Osteoblast (primary cell): ENCODE results near the gene SLC37A1. TPM values are rescaled to one million over a fixed set of nuclear protein-coding genes. Genes with fewer than 3 reads are reported as not detected.

ENCODE experiments used
- DNase-seq: peaks from one replicate; pipeline ENCODE4 v3.0.0; 2011; ENCODE audit warnings: low spot score, mixed read lengths; ENCODE audit not compliant: insufficient read length; ENCODE audit errors: missing footprints
- H2AFZ ChIP-seq: 2 replicates; pipeline ENCODE4 v1.6.0; 2011; ENCODE audit warnings: mild to moderate bottlenecking, low read length
- H3K27ac ChIP-seq: 2 replicates; pipeline ENCODE4 v1.5.1; 2011; ENCODE audit warnings: mild to moderate bottlenecking, low read depth, low read length, moderate library complexity
- H3K27me3 ChIP-seq: 2 replicates; pipeline ENCODE4 v1.6.0; 2012; ENCODE audit warnings: mild to moderate bottlenecking, control low read depth, inconsistent platforms, low read length, moderate library complexity; ENCODE audit not compliant: insufficient read depth
- H3K36me3 ChIP-seq: 2 replicates; pipeline ENCODE4 v1.5.1; 2011; ENCODE audit warnings: mild to moderate bottlenecking, low read length, control low read depth, moderate library complexity; ENCODE audit not compliant: insufficient read depth
- H3K4me1 ChIP-seq: 2 replicates; pipeline ENCODE4 v1.5.1; 2011; ENCODE audit warnings: mild to moderate bottlenecking, low read length, control low read depth, moderate library complexity; ENCODE audit not compliant: insufficient read depth
- H3K4me2 ChIP-seq: 2 replicates; pipeline ENCODE4 v1.6.0; 2011; ENCODE audit warnings: mild to moderate bottlenecking, low read length; ENCODE audit not compliant: insufficient read depth
- H3K4me3 ChIP-seq: fragments of 200-600 bp; sonication (generic); 3 replicates; pipeline ENCODE4 v1.5.1; 2012; ENCODE audit warnings: mild to moderate bottlenecking, low read length, inconsistent platforms; ENCODE audit not compliant: insufficient read depth
- H3K79me2 ChIP-seq: 2 replicates; pipeline ENCODE4 v1.6.0; 2012; ENCODE audit warnings: mild to moderate bottlenecking, low read length, control low read depth, inconsistent platforms; ENCODE audit not compliant: insufficient read depth
- H3K9me3 ChIP-seq: 2 replicates; pipeline ENCODE4 v1.5.1; 2011; ENCODE audit warnings: low read depth, low read length, control low read depth
- H4K20me1 ChIP-seq: 2 replicates; pipeline ENCODE4 v1.6.0; 2012; ENCODE audit warnings: mild to moderate bottlenecking, low read length, control low read depth; ENCODE audit not compliant: insufficient read depth
- CTCF ChIP-seq: IDR thresholded peaks from 2 replicates; pipeline ENCODE4 v1.5.1; 2011; ENCODE audit warnings: mild to moderate bottlenecking, low read depth, low read length, moderate library complexity; ENCODE audit errors: extremely low read depth
- total RNA-seq: library from RNA; depleted of rRNA; stranded (reverse); fragments of >200 nt; gene quantifications from 2 replicates; pipeline ENCODE4 v1.2.3, GENCODE V29; 2012

SLC37A1 gene
- total RNA-seq, 1 donor = 6.9 TPM

GRCh38 chr21:42492201-42492600, 21.5 kb upstream of the SLC37A1 start:
- no peak overlapping the region for H3K4me3 ChIP-seq
- no peak for DNase-seq
- H3K4me2 ChIP-seq = no peak overlapping the region
- peaks cover 12% of the 10 kb centered on the region for H3K4me1 ChIP-seq
- H2AFZ ChIP-seq = no peak overlapping the region
- H3K9me3 ChIP-seq = no peaks in the 10 kb centered on the region
- no peak overlapping the region for H3K27ac ChIP-seq
- no peaks in the 10 kb centered on the region for H3K79me2 ChIP-seq
- H3K27me3 ChIP-seq = no peaks in the 10 kb centered on the region
- no peaks in the 10 kb centered on the region for H3K36me3 ChIP-seq
- TF ChIP-seq CTCF = no peak
- no peaks in the 10 kb centered on the region for H4K20me1 ChIP-seq

GRCh38 chr21:42493109-42494060, 20.3 kb upstream of the SLC37A1 start:
- no peaks in the 10 kb centered on the region for H3K79me2 ChIP-seq
- no peak overlapping the region for H2AFZ ChIP-seq
- TF ChIP-seq CTCF = no peak
- H3K27me3 ChIP-seq = no peaks in the 10 kb centered on the region
- no peaks in the 10 kb centered on the region for H3K9me3 ChIP-seq
- no peak for DNase-seq
- H3K36me3 ChIP-seq = no peaks in the 10 kb centered on the region
- no peak overlapping the region for H3K27ac ChIP-seq
- H3K4me1 ChIP-seq = peaks cover 12% of the 10 kb centered on the region
- no peak overlapping the region for H3K4me3 ChIP-seq
- H4K20me1 ChIP-seq = no peaks in the 10 kb centered on the region
- H3K4me2 ChIP-seq = no peak overlapping the region

- H3K27ac ChIP-seq = no peak overlapping the region
- no peaks in the 10 kb centered on the region for H4K20me1 ChIP-seq
- H3K4me2 ChIP-seq = peak overlapping the region; percentile 97
- H3K36me3 ChIP-seq = no peaks in the 10 kb centered on the region
- H2AFZ ChIP-seq = no peak overlapping the region
- H3K9me3 ChIP-seq = no peaks in the 10 kb centered on the region
- no peaks in the 10 kb centered on the region for H3K27me3 ChIP-seq
- no peak overlapping the region for H3K4me3 ChIP-seq
- DNase-seq = no peak
- TF ChIP-seq CTCF = no peak
- peaks cover 12% of the 10 kb centered on the region for H3K4me1 ChIP-seq
- H3K79me2 ChIP-seq = no peaks in the 10 kb centered on the region
Measured at GRCh38 chr21:42495027-42495426, 18.6 kb upstream of the SLC37A1 start.

GRCh38 chr21:42495765-42496119, 17.9 kb upstream of the SLC37A1 start:
- Histone ChIP-seq H3K4me1 (peaks cover 12% of the 10 kb centered on the region), H3K4me3 (peak overlapping the region; percentile 82), H2AFZ (peak overlapping the region; percentile 96), H3K9me3 (no peaks in the 10 kb centered on the region), H3K27me3 (no peaks in the 10 kb centered on the region), H3K36me3 (no peaks in the 10 kb centered on the region), H3K27ac (peak overlapping the region; percentile 12), H3K79me2 (no peaks in the 10 kb centered on the region), H4K20me1 (no peaks in the 10 kb centered on the region), H3K4me2 (peak overlapping the region; percentile 97)
- TF ChIP-seq CTCF = no peak
- no peak for DNase-seq
